Endothelial cell of umbilical vein (primary cell): ENCODE data around the gene AURKA.

Source experiments
- CTCF ChIP-seq, 2 donors: IDR thresholded peaks; 1 replicate in 1 of 2; 2 replicates in 1 of 2; pipeline ENCODE4 v1.5.1; 2011; ENCODE audit warnings: low read length in 2 of 2, mild to moderate bottlenecking in 2 of 2, moderate library complexity in 2 of 2, control low read depth in 1 of 2, inconsistent platforms in 1 of 2, low read depth in 1 of 2; ENCODE audit not compliant: insufficient read depth in 1 of 2; ENCODE audit errors: extremely low read depth in 1 of 2
- POLR2A ChIP-seq: IDR thresholded peaks from 2 replicates; pipeline ENCODE4 v1.6.1; 2012; ENCODE audit warnings: low read depth, mild to moderate bottlenecking, control low read depth, low read length
- POLR2AphosphoS5 ChIP-seq: IDR thresholded peaks from 2 replicates; pipeline ENCODE4 v1.6.1; 2012; ENCODE audit warnings: low read depth, mild to moderate bottlenecking, control low read depth, low read length, moderate library complexity; ENCODE audit not compliant: insufficient read depth

GRCh38 chr20:56358070-56358469 is 33.9 kb downstream of the AURKA start:
- TF ChIP-seq CTCF (IDR thresholded peaks at IDR 0.05; ENCODE audit: extremely low read depth in 1 of 2, insufficient read depth in 1 of 2, low read depth in 1 of 2, low read length in 2 of 2) (no peak), POLR2A (no peak), POLR2AphosphoS5 (no peak)
